Panc1 (cell line): ENCODE data around the gene ENPP6. TPM values are rescaled to one million over a fixed set of nuclear protein-coding genes. Genes with fewer than 3 reads are reported as not detected.

Source experiments
- ATAC-seq: fragments of 200-7000 bp; cut with Tn5 transposase; 2 replicates; pipeline ENCODE4 v1.9.1; 2020; ENCODE audit warnings: mild to moderate bottlenecking, moderate library complexity
- BruUV-seq: library from RNA; stranded (reverse); fragments of 400-500 nt; replicated peaks from 2 replicates; lab custom pipeline; 2021; lab: Mats Ljungman, UMichigan
- CTCF ChIA-PET: fragments of 300-600 bp; sonication (Branson Sonifier 250); formaldehyde crosslinking; loops from one replicate; lab custom pipeline; 2022; ENCODE audit warnings: antibody characterized with exemption; lab: Charles Lee
- POLR2A ChIA-PET: fragments of 300-600 bp; sonication (Branson Sonifier 250); formaldehyde crosslinking; loops from one replicate; lab custom pipeline; 2022; ENCODE audit warnings: antibody characterized with exemption; lab: Charles Lee
- DNase-seq: peaks from one replicate; pipeline ENCODE4 v3.0.0-alpha.2; 2010; ENCODE audit warnings: low read depth, low spot score
- H3K27ac ChIP-seq: 2 replicates; pipeline ENCODE4 v1.5.1; 2011; ENCODE audit warnings: mild to moderate bottlenecking, low read length, inconsistent platforms
- H3K27me3 ChIP-seq: fragments of 200-500 bp; sonication (Bioruptor generic); 2 replicates; pipeline ENCODE4 v1.6.0; 2014; ENCODE audit warnings: low read length, inconsistent platforms; ENCODE audit not compliant: control insufficient read depth, insufficient read depth
- H3K36me3 ChIP-seq: fragments of 200-500 bp; sonication (Bioruptor generic); 2 replicates; pipeline ENCODE4 v1.5.1; 2014; ENCODE audit warnings: inconsistent platforms, mild to moderate bottlenecking, low read length, moderate library complexity; ENCODE audit not compliant: control insufficient read depth, insufficient read depth
- H3K4me1 ChIP-seq: 2 replicates; pipeline ENCODE4 v1.5.1; 2011; ENCODE audit warnings: inconsistent platforms, mild to moderate bottlenecking, low read length, moderate library complexity; ENCODE audit not compliant: control insufficient read depth, insufficient read depth
- H3K4me3 ChIP-seq, 2 experiments: 2 replicates each; pipeline ENCODE4 v1.5.1; 2011 to 2012; ENCODE audit warnings: low read depth in 2 of 2, low read length in 2 of 2, mild to moderate bottlenecking in 2 of 2, inconsistent platforms in 1 of 2, moderate library complexity in 1 of 2
- H3K9me3 ChIP-seq: fragments of 200-500 bp; sonication (Bioruptor generic); 2 replicates; pipeline ENCODE4 v1.5.1; 2014; ENCODE audit warnings: low read depth, mild to moderate bottlenecking, inconsistent platforms, low read length, moderate library complexity; ENCODE audit not compliant: control insufficient read depth, insufficient read depth
- CTCF ChIP-seq: fragments of 450-650 bp; IDR thresholded peaks from 2 replicates; pipeline ENCODE4 v1.5.1; 2017; ENCODE audit warnings: mild to moderate bottlenecking
- POLR2AphosphoS5 ChIP-seq: IDR thresholded peaks from 2 replicates; pipeline ENCODE4 v1.6.1; 2012; ENCODE audit warnings: mild to moderate bottlenecking, low read depth, low read length, moderate library complexity
- REST ChIP-seq, 2 experiments: IDR thresholded peaks; 2 replicates each; pipeline ENCODE4 v1.6.1; 2011 to 2012; ENCODE audit warnings: low read depth in 2 of 2, control low read depth in 1 of 2, low read length in 1 of 2, mild to moderate bottlenecking in 1 of 2, moderate library complexity in 1 of 2; ENCODE audit not compliant: insufficient read depth in 1 of 2
- SIN3A ChIP-seq: IDR thresholded peaks from 2 replicates; pipeline ENCODE4 v1.6.1; 2012; ENCODE audit warnings: low read depth, mild to moderate bottlenecking, low read length, moderate library complexity, borderline replicate concordance; ENCODE audit not compliant: insufficient read depth
- TCF7L2 ChIP-seq: IDR thresholded peaks from 2 replicates; pipeline ENCODE4 v1.6.1; 2011; ENCODE audit warnings: mild to moderate bottlenecking, low read depth, low read length, inconsistent platforms
- in situ Hi-C: cut with HindIII; loops from 2 replicates; pipeline ENCODE4 v1.10.0; 2016; ENCODE audit warnings: low sequenced_read_pairs, low pct_unique_long_range_greater_than_20kb
- intact Hi-C: fragments of 100-400 bp; cut with micrococcal nuclease; formaldehyde crosslinking; loops from one replicate; pipeline ENCODE4 v1.10.0; 2022; ENCODE audit not compliant: unreplicated experiment
- total RNA-seq: library from RNA; stranded (reverse); gene quantifications from one replicate; pipeline ENCODE4 v1.2.1, GENCODE V29; 2021; ENCODE audit not compliant: unreplicated experiment

ENPP6 gene
- total RNA-seq, 1 experiment from 2014 or later: not detected

GRCh38 chr4:184074677-184075388 is 142.8 kb downstream of the ENPP6 start:
- intact Hi-C loops: no loop called here
- Histone ChIP-seq H3K4me3 (no peak overlapping the region), H3K27ac (no peak overlapping the region), H3K9me3 (no peaks in the 10 kb centered on the region), H3K36me3 (no peaks in the 10 kb centered on the region), H3K4me1 (no peaks in the 10 kb centered on the region), H3K27me3 (no peaks in the 10 kb centered on the region)
- no TSS peak for BruUV-seq
- ATAC-seq (no peak), DNase-seq (no peak)
- ChIA-PET CTCF (no interaction called here), POLR2A (no interaction called here)
- TF ChIP-seq TCF7L2 (no peak), POLR2AphosphoS5 (no peak), REST (IDR thresholded peaks at IDR 0.05; ENCODE audit: insufficient read depth in 1 of 2, low read depth in 2 of 2, low read length in 1 of 2) (no peak), CTCF (no peak), SIN3A (no peak)
- in situ Hi-C loops: no loop called here

GRCh38 chr4:184067931-184068554 is 149.6 kb downstream of the ENPP6 start:
- ChIA-PET CTCF (interaction anchor here (0.7 kb wide), 1 partner anchor 147 kb away, joined by 3 read pairs; no protein-coding TSS in a partner anchor), POLR2A (no interaction called here)
- in situ Hi-C loops: no loop called here
- TF ChIP-seq SIN3A: no peak
- TF ChIP-seq TCF7L2: no peak
- TF ChIP-seq CTCF: no peak
- TF ChIP-seq POLR2AphosphoS5: no peak
- TF ChIP-seq REST (IDR thresholded peaks at IDR 0.05; ENCODE audit: insufficient read depth in 1 of 2, low read depth in 2 of 2, low read length in 1 of 2): no peak
- ATAC-seq (no peak), DNase-seq (no peak)
- no TSS peak for BruUV-seq
- Histone ChIP-seq H3K4me3 (no peak overlapping the region), H3K36me3 (no peaks in the 10 kb centered on the region), H3K27ac (no peak overlapping the region), H3K9me3 (no peaks in the 10 kb centered on the region), H3K4me1 (no peaks in the 10 kb centered on the region), H3K27me3 (peaks cover 2% of the 10 kb centered on the region; the same call in 1 of the 2 replicates)
- intact Hi-C loops: no loop called here
